GM12878 (cell line): ENCODE results near the gene IRF8. TPM values are rescaled to one million over a fixed set of nuclear protein-coding genes. Genes with fewer than 3 reads are reported as not detected.

Experiments used
- ATAC-seq: fragments of 200-7000 bp; cut with Tn5 transposase; 3 replicates; pipeline ENCODE4 v1.9.1; 2020; ENCODE audit warnings: mild to moderate bottlenecking, moderate library complexity
- BruUV-seq: library from RNA; stranded (reverse); fragments of 400-500 nt; replicated peaks from 2 replicates; lab custom pipeline; 2021; lab: Mats Ljungman, UMichigan
- CTCF ChIA-PET: fragments of 300-600 bp; sonication (Branson Sonifier 250); formaldehyde crosslinking; extraction: SDS; loops from one replicate; lab custom pipeline; 2021; ENCODE audit warnings: inconsistent platforms; lab: Yijun Ruan, JAX
- POLR2A ChIA-PET: fragments of 350-600 bp; formaldehyde crosslinking; extraction: SDS; loops from one replicate; lab custom pipeline; 2021; ENCODE audit warnings: inconsistent platforms; lab: Charles Lee
- RAD21 ChIA-PET: fragments of 300-600 bp; sonication (Branson Sonifier 250); formaldehyde crosslinking; loops from one replicate; lab custom pipeline; 2023; ENCODE audit warnings: antibody characterized with exemption; ENCODE audit not compliant: unreplicated experiment; lab: Charles Lee
- SMC1A ChIA-PET: fragments of 300-600 bp; sonication (Branson Sonifier 250); formaldehyde crosslinking; loops from one replicate; lab custom pipeline; 2023; ENCODE audit not compliant: unreplicated experiment, uncharacterized antibody; lab: Charles Lee
- DNase-seq: peaks from one replicate; pipeline ENCODE4 v3.0.0-alpha.2; 2011; ENCODE audit warnings: low read depth, low spot score
- FAIRE-seq: peaks from 3 replicates; lab custom pipeline; 2011; peaks lifted over from hg19 to GRCh38; lab: Jason Lieb, UNC
- H2AFZ ChIP-seq: 2 replicates; pipeline ENCODE4 v1.6.0; 2011; ENCODE audit warnings: low read depth, low read length, control low read depth; ENCODE audit not compliant: control insufficient read depth
- H3K27ac ChIP-seq: 2 replicates; pipeline ENCODE4 v1.5.1; 2011; ENCODE audit warnings: control low read depth; ENCODE audit not compliant: control insufficient read depth, insufficient read depth
- H3K27me3 ChIP-seq, 2 experiments: replicated peaks in 1 of 2; 2 replicates each; pipeline versions ENCODE4 v1.6.0 to v1.6.1; 2011; ENCODE audit warnings: low read length in 1 of 2; ENCODE audit not compliant: control insufficient read depth in 2 of 2, insufficient read depth in 2 of 2
- H3K36me3 ChIP-seq, 2 experiments: 2 replicates each; pipeline ENCODE4 v1.5.1; 2011; ENCODE audit warnings: low read length in 1 of 2; ENCODE audit not compliant: control insufficient read depth in 2 of 2, insufficient read depth in 2 of 2
- H3K4me1 ChIP-seq: 2 replicates; pipeline ENCODE4 v1.6.1; 2011; ENCODE audit warnings: mild to moderate bottlenecking, low read length, moderate library complexity, mixed read lengths; ENCODE audit not compliant: control insufficient read depth, insufficient read depth
- H3K4me2 ChIP-seq: 2 replicates; pipeline ENCODE4 v1.6.0; 2011; ENCODE audit warnings: control low read depth; ENCODE audit not compliant: control insufficient read depth, insufficient read depth
- H3K4me3 ChIP-seq: fragments of 200-600 bp; sonication (generic); 2 replicates; pipeline ENCODE4 v1.5.1; 2016
- H3K79me2 ChIP-seq: 2 replicates; pipeline ENCODE4 v1.6.0; 2011; ENCODE audit warnings: low read length; ENCODE audit not compliant: control insufficient read depth, insufficient read depth
- H3K9ac ChIP-seq: 2 replicates; pipeline ENCODE4 v1.8.0; 2011; ENCODE audit warnings: low read length, control low read depth, mixed read lengths; ENCODE audit not compliant: control insufficient read depth, insufficient read depth
- H3K9me3 ChIP-seq: replicated peaks from 3 replicates; pipeline ENCODE4 v1.5.1; 2011; ENCODE audit warnings: mild to moderate bottlenecking, low read length; ENCODE audit not compliant: control insufficient read depth, insufficient read depth
- H4K20me1 ChIP-seq: 2 replicates; pipeline ENCODE4 v1.6.0; 2011; ENCODE audit not compliant: control insufficient read depth, insufficient read depth
- BHLHE40 ChIP-seq, 2 experiments: fragments of 450-650 bp in 1 of 2; IDR thresholded peaks; 2 replicates each; pipeline ENCODE4 v1.6.1; 2011 to 2017; ENCODE audit warnings: low read depth in 2 of 2, borderline replicate concordance in 1 of 2, improper control_type of control experiment in 1 of 2, low read length in 1 of 2, mild to moderate bottlenecking in 1 of 2
- CREM ChIP-seq: IDR thresholded peaks from 2 replicates; pipeline ENCODE4 v1.6.1; 2014; ENCODE audit warnings: antibody characterized with exemption, low read depth
- CTCF ChIP-seq, 3 experiments: IDR thresholded peaks in 2 of 3; conservative IDR thresholded peaks in 1 of 3; 2 replicates each; pipeline ENCODE4 v1.5.1; 2011; ENCODE audit warnings: low read depth in 3 of 3, low read length in 3 of 3, mild to moderate bottlenecking in 3 of 3, control low read depth in 2 of 3, moderate library complexity in 2 of 3, inconsistent platforms in 1 of 3, mixed read lengths in 1 of 3; ENCODE audit not compliant: control insufficient read depth in 2 of 3, insufficient read depth in 1 of 3; ENCODE audit errors: extremely low read depth in 1 of 3
- EZH2 ChIP-seq: IDR thresholded peaks from 2 replicates; pipeline ENCODE4 v1.6.1; 2012; ENCODE audit warnings: low read depth, mild to moderate bottlenecking, control low read depth, inconsistent platforms, low read length, borderline replicate concordance; ENCODE audit not compliant: control insufficient read depth
- HDGF ChIP-seq: fragments of 450-650 bp; IDR thresholded peaks from 2 replicates; pipeline ENCODE4 v1.6.1; 2016; ENCODE audit warnings: antibody characterized with exemption
- MXI1 ChIP-seq: fragments of 150-350 bp; IDR thresholded peaks from 2 replicates; pipeline ENCODE4 v1.6.1; 2011; ENCODE audit warnings: low read depth, mild to moderate bottlenecking, inconsistent platforms, low read length, improper control_type of control experiment
- RAD21 ChIP-seq: IDR thresholded peaks from 2 replicates; pipeline ENCODE4 v1.6.1; 2011; ENCODE audit warnings: mild to moderate bottlenecking, low read depth, low read length, moderate library complexity; ENCODE audit not compliant: insufficient read depth
- SMC3 ChIP-seq: IDR thresholded peaks from 2 replicates; pipeline ENCODE4 v1.6.1; 2011; ENCODE audit warnings: low read length, improper control_type of control experiment, borderline replicate concordance
- ZNF274 ChIP-seq: IDR thresholded peaks from one replicate; pipeline ENCODE4 v1.8.0; 2011; ENCODE audit not compliant: insufficient read length, insufficient read depth
- WGBS: methylation state at CpG from one replicate; pipeline ENCODE4 v1.1.6; 2016; ENCODE audit warnings: low lambda C conversion rate; ENCODE audit not compliant: insufficient replicate concordance, insufficient coverage; ENCODE audit errors: missing lambda C conversion rate; 5-methylcytosine and 5-hydroxymethylcytosine counted together
- in situ Hi-C: fragments of 300-500 bp; cut with MboI; formaldehyde crosslinking; loops from 9 replicates; pipeline ENCODE4 v1.14.3; 2018; ENCODE audit warnings: mixed read lengths
- intact Hi-C: fragments of 100-400 bp; cut with micrococcal nuclease; formaldehyde crosslinking; loops from one replicate; pipeline ENCODE4 v1.14.2; 2022; ENCODE audit not compliant: unreplicated experiment
- polyA plus RNA-seq, 11 experiments: library from polyadenylated mRNA; depleted of rRNA in 4 of 11; unstranded in 6 of 11; stranded (reverse) in 5 of 11; fragments of >200 nt; fragmentation: Nextera tagmentation in 4 of 11; fragmentation: Illumina TruSeq in 1 of 11; extraction: Ambion mirVana in 4 of 11; extraction: Trizol in 1 of 11; gene quantifications; 1 replicate in 1 of 11; 2 replicates in 10 of 11; pipeline versions ENCODE4 v1.2.1 to v1.2.3, GENCODE V29; 2011 to 2016; ENCODE audit warnings: inconsistent platforms in 2 of 11, missing spikeins in 2 of 11, low read depth in 1 of 11
- total RNA-seq, 4 experiments: library from RNA; depleted of rRNA in 3 of 4; stranded (reverse); fragments of >200 nt in 3 of 4; fragmentation: Illumina TruSeq in 1 of 4; extraction: Trizol in 1 of 4; gene quantifications; 2 replicates each; pipeline versions ENCODE4 v1.2.1 to v1.2.3, GENCODE V29; 2013 to 2021

Gene IRF8
- total and polyA plus RNA-seq, 10 of the 15 experiments (the other 5 are each of a cell fraction or from before 2014, with no cell fraction given) = 17.1 to 237 (median 172) TPM

GRCh38 chr16:85897382-85897781, 1.6 kb upstream of the IRF8 start:
- no peak overlapping the region for H3K27ac ChIP-seq
- H3K27me3 ChIP-seq = no peaks in the 10 kb centered on the region
- H2AFZ ChIP-seq = no peak overlapping the region
- SMC1A ChIA-PET = interaction anchor here (0.8 to 14.8 kb wide), 7 partner anchors 12 to 119 kb away, joined by 3 to 289 read pairs (median 13); no protein-coding TSS in a partner anchor
- no peak for DNase-seq
- no peak overlapping the region for H3K9ac ChIP-seq
- in situ Hi-C loops (no loop called here), intact Hi-C loops (no loop called here)
- no TSS peak for BruUV-seq
- peaks cover 3% of the 10 kb centered on the region; the same call in 1 of the 2 replicates for H3K4me1 ChIP-seq
- no peaks in the 10 kb centered on the region; a peak in 1 of 4 replicates for H3K36me3 ChIP-seq
- H4K20me1 ChIP-seq = no peaks in the 10 kb centered on the region
- RAD21 ChIA-PET = interaction anchor here (0.6 to 16.0 kb wide), 5 partner anchors 38 to 119 kb away, joined by 3 to 211 read pairs (median 4); no protein-coding TSS in a partner anchor
- no peak overlapping the region for H3K4me3 ChIP-seq
- WGBS = 0% methylated on average over 2 of the region's 2 CpGs
- H3K79me2 ChIP-seq = peaks cover 44% of the 10 kb centered on the region
- no peak for ATAC-seq
- FAIRE-seq = peak; percentile 57
- H3K9me3 ChIP-seq = no peaks in the 10 kb centered on the region
- TF ChIP-seq HDGF = no peak
- peak; percentile 44 to 67; a peak in 2 of 4 replicates for TF ChIP-seq BHLHE40 (IDR thresholded peaks at IDR 0.05; ENCODE audit: borderline replicate concordance in 1 of 2, low read depth in 2 of 2, low read length in 1 of 2)
- TF ChIP-seq SMC3 = peak; percentile 30; the same call in 1 of the 2 replicates
- 0 out of 2 replicates have a peak, but pooled peaks have one; percentile 16 for TF ChIP-seq CREM
- 0 out of 2 replicates have a peak, but pooled peaks have one; percentile 36 for TF ChIP-seq MXI1
- peak in 2 of 3 experiments; percentile 20 to 56; a peak in 3 of 6 replicates for TF ChIP-seq CTCF (IDR thresholded peaks at IDR 0.05 in 2 of 3, conservative IDR thresholded peaks at IDR 0.05 in 1 of 3; ENCODE audit: control insufficient read depth in 2 of 3, extremely low read depth in 1 of 3, insufficient read depth in 1 of 3, low read depth in 3 of 3, low read length in 3 of 3)
- TF ChIP-seq EZH2 = no peak
- TF ChIP-seq ZNF274 = no peak
- peak; percentile 51; the same call in 1 of the 2 replicates for TF ChIP-seq RAD21
- CTCF ChIA-PET = interaction anchor here (0.9 to 14.0 kb wide), 5 partner anchors 10 to 119 kb away, joined by 3 to 295 read pairs (median 5); no protein-coding TSS in a partner anchor
- POLR2A ChIA-PET = no interaction called here
- H3K4me2 ChIP-seq = 0 out of 2 replicates have a peak overlapping the region, but pooled peaks have one; percentile 14
